ENCODE results near the gene DHX40.
"Not testable (repeated sequence)": the region's sequence is repeated elsewhere in the genome, so short reads cannot be mapped to it uniquely, and the experiment has no call there.

DHX40 gene

GRCh38 chr17:59565959-59566324 lies 532 bp downstream of the DHX40 start:
- peak; percentile 89 to 92 for DNase-seq

DNA sequence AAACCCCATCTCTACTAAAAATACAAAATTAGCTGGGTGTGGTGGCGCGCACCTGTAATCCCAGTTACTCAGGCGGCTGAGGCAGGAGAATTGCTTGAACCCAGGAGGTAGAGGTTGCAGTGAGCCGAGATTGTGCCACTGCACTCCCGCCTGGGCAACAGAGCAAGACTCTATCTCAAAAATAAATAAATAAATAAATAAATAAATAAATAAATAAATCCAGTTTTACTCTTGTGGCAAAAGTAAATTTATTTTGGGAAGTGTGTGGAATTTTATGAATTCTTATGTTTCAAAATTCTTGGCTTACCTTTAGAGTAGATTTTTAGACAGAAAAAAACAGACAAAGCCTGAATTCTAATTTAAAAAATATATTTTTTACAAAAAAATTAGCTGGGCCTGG lies 3.7 kb downstream of the DHX40 start:
- DNase-seq = not testable (repeated sequence)

GRCh38 chr17:59572301-59572924 lies 7.0 kb downstream of the DHX40 start:
- no peak for DNase-seq

GRCh38 chr17:59584168-59584567 lies 18.8 kb downstream of the DHX40 start:
- DNase-seq = not testable (repeated sequence)

DNA sequence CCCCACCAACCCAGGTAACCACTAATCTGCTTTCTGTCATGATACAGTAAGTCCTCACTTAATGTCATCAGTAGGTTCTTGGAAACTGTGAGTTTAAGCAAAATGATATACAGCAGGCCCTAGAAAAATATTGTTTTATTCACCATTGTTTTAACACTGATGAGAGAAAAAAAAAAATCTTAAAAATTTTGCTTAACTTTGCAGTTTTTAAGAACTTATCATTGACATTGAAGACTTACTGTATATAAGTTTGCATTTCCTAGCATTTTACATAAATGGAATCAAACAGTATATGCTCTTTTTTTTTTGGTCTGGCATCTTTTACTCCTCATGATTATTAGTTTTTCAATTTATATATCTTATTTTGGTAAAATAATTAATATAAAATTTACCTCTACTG lies 34.8 kb downstream of the DHX40 start:
- DNase-seq = no peak

GRCh38 chr17:59601130-59601529 lies 35.7 kb downstream of the DHX40 start:
- DNase-seq = no peak

DNA sequence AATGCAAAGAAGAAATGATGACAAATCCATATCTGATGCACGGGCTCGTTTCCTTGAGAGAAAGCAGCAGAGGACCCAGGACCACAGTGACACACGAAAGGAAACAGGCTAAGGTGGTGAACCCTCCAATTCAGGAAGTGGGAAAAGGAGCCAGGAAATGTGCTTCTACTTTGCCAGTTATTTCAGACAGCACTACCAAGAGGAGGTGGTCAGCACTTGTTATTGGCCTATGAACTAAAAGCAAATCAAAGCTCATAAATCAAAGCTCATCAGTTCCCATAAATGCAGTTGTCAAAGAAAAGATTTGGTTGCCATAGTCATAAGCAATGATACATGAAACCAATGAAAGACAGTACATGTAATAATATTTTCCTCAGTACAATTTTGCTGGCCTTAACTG lies 41.7 kb downstream of the DHX40 start:
- peak; percentile 20 to 31 for DNase-seq

DNA sequence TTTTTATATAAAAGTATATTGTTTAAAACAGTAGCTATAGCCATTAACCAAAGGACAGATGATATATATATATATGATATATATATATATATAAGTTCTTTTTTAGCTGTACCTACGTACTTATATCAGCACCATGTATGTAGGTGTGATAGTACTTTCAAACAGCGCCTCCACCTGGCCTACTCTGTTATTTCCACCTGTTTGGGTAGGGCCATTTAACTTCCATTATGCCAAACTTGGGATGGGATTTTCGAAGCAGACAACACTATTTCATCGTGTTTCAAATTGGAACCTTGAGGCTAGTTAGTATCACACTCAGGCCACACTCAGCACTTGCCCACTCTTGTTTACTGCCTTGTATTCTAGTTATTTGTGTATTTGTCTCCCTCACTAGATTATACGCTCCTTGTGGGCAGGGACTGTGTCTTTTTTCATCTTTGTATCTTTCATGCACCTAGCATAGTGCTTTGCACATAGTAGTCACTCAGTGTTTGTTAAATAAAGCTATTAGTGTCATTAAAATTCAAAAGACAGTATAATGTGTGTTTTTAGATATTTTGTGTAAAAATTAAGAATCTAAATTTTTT lies 42.5 kb downstream of the DHX40 start:
- DNase-seq = peak; percentile 26 to 33

GRCh38 chr17:59611503-59611902 lies 46.1 kb downstream of the DHX40 start:
- no peak for DNase-seq

DNA sequence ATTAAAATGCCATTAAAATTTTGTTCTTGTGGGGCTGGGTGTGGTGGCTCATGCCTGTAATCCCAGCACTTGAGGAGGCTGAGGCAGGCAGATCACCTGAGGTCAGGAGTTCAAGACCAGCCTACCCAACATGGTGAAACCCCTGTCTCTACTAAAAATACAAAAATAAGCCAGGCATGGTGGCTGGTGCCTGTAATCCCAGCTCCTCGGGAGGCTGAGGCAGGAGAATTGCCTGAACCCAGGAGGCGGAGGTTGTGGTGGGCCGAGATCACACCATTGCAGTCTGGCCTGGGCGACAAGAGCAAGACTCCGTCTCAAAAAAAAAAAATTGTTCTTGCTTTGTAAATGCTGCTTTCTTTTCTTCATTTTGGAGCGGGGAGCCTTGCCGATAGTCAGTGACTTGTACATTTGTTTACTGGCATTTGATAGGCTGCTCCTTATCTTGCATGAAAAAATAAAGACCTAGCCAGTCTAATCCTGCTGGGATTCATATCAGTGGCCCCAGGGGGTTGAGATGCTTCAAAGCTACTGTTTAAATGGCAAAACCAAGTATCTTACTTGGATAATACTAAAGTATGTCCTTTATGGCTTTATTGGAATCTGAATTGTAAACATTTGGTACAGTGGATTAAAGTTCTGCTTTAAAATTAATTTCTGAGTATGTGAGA lies 51.0 kb downstream of the DHX40 start:
- DNase-seq = no peak

GRCh38 chr17:59617156-59617732 lies 51.8 kb downstream of the DHX40 start:
- DNase-seq = no peak

DNA sequence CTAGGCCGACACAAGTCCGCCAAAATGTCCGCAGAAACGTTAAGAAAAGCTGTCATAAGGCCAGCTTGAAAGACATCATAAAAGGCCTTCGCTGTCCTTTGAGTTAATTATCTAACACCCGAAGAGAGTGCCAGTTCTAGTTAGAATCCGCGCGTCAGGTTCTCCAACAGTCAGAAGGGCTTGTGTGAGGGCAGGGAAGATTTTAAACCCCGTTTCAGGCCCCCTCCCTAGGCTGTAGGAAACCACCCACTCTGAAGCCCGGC lies 53.6 kb downstream of the DHX40 start:
- DNase-seq = no peak

GRCh38 chr17:59619298-59620063 lies 54.1 kb downstream of the DHX40 start, which contains the start of gene CLTC:
CLTC (plus strand) TSS chr17:59619895; CDS start chr17:59620132, 237 bp downstream.
- peak; percentile 100 for DNase-seq

DNA sequence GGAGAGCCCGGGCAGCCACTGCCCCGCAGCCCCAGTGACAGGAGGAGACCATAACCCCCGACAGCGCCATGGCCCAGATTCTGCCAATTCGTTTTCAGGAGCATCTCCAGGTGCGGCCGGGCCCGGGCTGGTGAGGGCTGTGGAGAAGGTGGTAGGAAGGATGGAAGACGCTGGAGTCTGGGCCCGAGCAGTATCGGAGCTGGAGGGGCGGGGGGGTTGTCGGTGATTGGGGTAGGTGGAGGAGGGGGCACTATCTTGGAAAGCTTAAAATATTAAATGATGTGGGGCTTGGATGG lies 54.6 kb downstream of the DHX40 start:
- DNase-seq = no peak

DNA sequence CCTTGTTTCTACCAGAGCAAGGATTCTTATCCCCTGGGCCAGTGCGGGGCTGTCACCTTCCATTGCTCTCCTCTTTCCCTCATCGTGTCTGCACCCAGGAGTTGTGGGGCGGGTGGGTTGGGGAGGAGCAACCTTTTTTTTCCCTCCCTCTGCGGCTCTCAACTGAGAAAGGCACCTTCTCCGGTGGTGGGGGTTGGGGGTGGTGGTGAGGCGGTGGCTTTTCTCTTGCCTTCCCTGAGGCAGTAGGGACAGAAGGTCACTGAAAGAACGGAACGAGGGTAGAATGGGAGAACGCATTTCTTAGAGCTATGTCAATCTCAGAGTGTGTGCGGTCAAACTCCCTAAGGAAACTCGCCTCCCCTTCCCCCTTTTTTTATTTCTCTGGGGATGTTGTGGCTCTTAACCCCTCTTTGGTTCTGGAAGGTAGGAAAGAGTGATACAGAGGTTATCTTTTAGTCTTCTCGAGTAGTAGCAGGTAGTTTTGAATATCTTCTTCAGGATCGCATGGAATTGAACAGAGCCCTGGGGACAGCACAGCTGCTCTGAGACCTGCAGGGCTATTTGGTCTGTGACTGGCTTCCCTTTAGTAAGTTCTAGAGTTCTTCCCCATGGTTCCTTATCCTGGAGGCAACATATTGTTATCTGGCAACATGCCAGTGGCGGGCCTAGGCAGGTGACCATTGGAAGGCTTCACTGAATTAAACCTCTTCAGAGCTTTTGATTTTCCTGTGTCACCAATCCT lies 55.3 kb downstream of the DHX40 start:
- peak; percentile 74 to 75 for DNase-seq

- no peak for DNase-seq
These were observed 56.4 kb downstream of the DHX40 start for GRCh38 chr17:59621771-59622170.

GRCh38 chr17:59623151-59623550 lies 57.7 kb downstream of the DHX40 start:
- DNase-seq = no peak

GRCh38 chr17:59626756-59627155 lies 61.3 kb downstream of the DHX40 start:
- no peak for DNase-seq

DNA sequence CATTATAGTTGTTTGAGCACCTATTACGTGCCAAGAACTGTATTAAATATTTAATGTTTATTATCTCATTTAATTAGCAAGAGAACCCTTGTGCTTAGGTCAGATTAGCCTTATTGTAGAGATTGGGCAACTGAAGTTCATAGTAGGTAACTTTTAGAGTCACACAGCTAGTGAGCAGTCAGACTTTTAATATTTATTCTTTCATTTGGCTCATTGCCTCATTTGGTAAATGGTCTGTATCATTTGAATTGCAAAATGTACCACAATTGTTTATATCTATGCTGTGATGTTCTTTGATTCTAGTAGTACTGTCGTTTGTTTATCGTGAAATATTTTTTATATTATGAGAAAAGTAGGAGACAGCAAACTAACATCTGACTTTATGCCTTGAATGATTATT lies 61.9 kb downstream of the DHX40 start:
- DNase-seq = no peak

GRCh38 chr17:59627770-59628171 lies 62.4 kb downstream of the DHX40 start:
- DNase-seq = peak; percentile 28 to 56

- no peak for DNase-seq
These were observed 63.8 kb downstream of the DHX40 start for GRCh38 chr17:59629174-59629573.

DNA sequence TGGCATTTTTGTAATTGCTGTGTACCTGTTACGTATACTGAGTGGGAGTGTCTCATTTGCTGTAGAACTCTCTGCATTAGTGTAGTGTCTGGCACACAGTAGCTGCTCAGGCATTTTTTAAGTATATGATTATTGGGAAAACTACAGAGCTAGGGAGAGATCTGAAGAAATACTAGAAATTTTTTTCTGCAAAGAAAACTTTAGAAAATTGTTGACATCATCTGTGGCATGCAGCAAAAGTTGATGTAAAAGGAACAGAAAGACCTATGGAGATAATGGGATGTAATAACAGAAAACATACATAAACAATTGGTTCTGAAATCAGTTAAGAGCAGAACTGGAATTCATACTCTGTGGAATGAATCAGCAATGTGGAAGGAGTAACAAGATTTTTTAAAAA lies 65.9 kb downstream of the DHX40 start:
- no peak for DNase-seq

GRCh38 chr17:59632398-59632797 lies 67.0 kb downstream of the DHX40 start:
- no peak for DNase-seq

Measured in Kasumi-1 (cell line).